GM19351 (cell line): ENCODE data around the gene ADK.

Source experiments
- ATAC-seq: cut with Tn5 transposase; IDR thresholded peaks from one replicate; pipeline ENCODE4 v1.9.1; 2021; ENCODE audit warnings: mild to moderate bottlenecking, moderate library complexity; ENCODE audit not compliant: unreplicated experiment

ADK gene

DNA sequence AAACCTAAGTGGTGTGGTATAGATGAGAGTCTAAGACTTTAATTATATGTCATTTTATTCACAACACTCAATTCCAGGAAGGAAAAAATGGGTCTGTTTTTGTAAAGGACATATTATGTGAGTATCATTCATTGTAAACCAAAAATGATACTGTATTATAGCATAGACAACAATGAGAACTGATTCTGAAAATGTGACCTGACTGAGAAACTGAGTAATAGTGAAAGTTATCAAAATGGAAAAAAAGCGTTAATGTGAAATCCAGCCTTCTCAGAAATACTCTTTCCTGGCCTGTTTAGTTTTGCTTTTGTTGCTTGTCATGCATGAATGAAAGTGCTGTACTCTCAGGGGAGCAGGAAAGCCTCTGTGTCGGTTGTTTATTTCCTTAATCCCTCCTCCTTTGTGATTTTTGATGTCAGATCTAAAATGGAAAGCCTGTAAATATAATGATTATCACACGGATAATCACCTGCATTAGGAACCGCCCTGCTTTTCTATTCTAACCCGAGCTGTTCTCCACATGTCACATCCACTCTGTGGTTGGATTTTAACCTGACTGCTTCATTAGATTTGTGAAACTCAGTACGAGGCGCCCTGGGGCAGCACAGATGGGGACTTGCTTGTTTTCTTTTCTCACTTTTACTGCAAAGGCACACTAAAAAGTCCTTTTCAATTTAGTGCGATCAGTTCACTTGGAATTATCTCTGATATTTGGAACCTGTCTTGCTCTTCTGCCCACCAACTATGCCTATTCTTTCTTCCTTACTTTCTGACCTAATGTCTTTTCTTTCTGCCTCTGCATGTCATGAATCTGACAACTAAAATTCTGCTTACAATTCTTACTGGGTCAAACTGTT is 434.4 kb downstream of the ADK start:
- ATAC-seq = peak; percentile 66

DNA sequence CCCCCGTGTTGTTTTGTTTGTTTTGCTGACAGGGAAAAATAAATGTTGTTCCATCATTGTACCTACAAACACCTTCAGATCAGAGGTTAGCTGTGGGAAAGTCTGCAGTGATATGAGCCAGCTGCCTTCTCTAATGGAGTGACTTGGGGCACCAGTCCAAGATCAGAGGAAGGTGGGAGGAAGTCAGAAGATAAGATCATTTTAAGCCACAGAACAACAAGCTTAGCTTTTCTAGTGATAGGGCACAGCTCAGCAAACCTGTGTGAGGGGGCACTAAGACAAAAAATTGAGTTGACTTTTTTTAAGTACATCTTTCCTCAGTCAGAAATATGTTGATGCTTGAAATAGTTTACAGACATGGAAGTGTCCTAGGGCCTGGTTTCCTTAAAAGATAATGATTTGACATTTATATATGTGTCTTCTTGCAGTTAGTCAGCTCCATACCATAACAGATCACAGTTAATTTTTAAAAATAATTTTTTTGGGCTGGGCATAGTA is 435.1 kb downstream of the ADK start:
- ATAC-seq = no peak

DNA sequence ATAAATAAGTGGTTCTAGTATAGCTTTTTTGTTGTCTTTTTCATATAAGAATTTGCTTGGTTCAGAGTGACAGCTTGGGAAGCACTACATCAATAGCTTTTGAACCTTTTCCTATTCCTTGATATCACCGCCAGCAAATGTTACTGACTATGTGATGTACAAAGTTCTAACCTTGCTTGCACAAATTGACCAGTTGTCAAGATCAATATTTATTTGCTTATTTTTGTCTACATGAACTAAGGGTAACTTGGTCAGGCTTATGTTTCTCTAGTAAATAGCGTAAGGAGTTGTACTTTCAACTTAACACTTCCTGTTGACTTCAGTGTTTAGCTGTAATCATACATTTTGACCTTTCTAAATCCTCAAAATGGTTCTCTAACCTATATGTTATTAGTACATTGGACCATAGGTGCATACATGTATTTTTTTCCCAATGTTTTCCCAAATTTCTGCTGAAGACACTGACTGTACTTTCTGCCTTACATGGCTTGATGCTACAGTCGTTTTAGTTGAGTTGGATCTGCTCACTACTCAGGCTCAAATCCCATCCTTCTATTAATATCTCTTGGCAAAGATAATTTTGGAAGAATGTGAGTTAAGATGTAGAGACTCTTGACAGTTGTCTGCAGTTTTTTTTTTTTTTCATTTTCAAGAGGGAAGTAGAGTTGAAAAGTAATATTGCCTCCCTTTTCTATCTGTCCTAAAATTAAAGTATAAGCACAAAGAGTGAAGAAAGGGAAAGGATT is 436.3 kb downstream of the ADK start:
- no peak for ATAC-seq

DNA sequence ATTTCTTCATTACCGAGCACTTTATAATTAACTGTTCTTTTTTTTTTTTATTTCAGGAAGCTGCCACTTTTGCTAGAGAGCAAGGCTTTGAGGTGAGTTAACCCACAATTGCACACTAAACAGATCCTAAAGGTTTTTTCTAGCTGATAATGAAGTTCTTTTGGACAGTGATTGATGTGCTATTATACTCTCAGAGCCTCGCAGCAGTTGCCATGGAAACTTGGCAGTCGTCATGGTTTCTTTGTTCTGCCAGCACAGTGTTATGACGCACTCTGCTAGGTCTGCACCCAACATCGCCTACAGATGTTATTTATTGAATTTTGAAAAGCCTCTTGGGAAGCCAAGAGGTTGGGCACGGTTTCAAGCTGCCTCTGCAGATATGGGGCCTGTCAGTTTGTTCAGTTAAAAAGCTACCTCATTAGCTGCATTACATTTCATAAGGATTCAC is 438.2 kb downstream of the ADK start:
- peak; percentile 45 for ATAC-seq

DNA sequence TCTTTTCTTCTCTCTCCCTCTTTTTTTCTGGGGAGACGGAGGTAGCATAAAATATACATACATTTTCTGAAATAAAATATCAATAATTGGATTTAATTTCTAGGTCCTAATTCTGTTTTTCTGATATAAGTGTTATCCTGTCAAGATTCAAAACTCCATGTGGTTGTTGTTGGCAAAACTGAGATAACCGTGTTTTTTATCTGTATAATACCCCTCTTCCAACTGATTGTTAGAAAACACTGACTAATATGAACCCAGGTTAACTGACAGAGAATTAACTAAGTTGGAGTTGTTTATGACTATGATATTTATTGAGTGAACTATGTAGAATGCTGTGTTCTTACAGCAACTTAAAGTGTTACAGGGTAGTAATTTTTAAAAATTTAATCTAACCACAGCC is 438.8 kb downstream of the ADK start:
- ATAC-seq = no peak

DNA sequence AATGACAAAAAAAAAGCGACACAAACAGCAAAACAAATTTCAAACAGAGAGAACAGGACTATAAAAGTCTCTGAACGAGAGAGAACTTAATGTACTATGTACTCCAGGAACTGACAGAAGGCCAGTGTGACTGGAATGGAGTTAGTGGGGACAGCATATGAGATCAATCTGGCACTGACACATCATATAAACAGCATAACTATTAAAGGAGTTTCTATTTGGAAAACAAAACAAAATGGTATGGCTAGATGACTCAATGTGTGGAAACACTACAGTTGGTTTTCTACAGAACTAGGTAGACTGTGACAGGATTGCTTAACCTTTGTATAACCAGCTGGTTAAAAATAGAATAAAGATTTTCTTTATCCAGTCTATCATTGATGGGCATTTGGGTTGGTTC is 442.4 kb downstream of the ADK start:
- ATAC-seq = no peak

DNA sequence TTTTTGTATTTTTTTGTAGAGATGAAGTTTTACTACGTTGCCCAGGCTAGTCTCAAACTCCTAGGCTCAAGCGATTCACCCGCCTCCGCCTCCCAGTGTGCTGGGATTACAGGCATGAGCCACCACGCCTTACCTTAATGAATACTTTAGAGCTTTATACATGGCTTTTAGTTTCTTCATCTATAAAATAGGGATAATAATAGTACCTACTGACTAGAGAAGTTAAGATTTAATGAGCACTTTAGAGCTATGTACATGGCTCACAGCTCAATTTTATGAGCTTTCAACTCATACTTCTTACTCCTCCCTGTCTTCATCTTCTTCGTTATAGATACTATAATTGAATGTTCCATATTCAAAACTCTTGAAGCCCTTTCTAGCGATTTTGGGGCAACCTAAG is 445.7 kb downstream of the ADK start:
- ATAC-seq = no peak

DNA sequence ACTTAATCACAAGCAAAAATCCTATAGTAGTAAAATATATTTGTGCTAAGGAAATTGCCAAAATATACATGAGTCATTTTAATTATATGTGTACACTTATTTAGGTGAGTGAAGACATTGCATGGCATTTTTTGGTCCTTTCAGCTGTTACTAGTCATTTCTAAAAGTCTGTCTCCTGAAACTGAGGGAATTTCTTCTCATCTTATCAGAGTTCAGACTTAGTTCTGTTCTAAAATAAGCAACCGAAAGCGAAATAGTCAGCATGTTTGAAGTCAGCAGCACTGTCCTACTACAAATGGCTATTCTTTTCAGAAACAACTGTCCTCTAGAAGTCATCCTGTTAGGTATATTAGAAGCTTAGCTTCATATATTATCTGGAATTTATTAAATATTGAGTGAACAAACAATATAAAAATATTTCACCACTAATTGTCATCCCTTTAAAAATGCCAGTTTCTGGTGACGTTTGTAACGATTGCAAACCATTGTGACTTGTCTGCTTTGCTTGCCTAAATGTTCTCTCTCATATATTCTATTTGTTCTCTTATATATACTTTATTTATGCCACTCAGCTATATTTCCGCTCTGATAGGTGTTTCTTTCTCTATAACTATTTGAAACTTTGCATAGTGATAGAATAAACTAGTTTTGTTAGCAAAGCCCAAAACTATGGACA is 448.0 kb downstream of the ADK start:
- peak; percentile 90 for ATAC-seq

DNA sequence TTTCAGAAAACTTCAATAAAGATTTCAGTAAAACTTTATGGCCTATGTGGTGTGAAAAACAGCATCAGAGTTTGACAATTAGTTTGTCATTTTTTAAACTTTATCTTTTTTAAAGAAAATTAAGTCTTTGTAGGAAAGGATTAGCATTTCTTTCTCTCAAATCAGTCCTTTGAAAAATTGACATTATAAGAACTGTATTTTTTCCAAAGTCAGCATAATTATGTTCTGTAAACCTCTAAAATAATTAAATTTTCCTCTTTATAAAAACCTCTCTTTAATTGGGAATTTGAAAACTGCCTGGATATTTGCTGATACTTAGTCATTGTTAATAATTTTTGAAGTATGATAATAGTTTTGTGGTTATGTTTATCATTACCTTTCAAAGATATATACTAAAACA is 448.7 kb downstream of the ADK start:
- ATAC-seq = no peak

DNA sequence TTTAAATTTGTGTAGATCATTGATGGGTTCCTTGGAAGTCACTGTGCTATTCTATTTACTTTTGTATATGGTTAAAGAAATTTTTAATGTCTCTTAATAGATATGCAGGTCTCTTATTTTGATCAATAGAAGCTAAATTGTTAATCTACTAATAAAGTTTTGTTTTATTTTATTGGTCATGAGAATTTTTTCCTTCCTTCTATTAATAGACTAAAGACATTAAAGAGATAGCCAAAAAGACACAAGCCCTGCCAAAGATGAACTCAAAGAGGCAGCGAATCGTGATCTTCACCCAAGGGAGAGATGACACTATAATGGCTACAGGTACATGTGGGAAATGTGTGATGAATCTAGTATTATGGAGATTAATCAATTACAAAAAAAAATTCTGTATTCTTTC is 449.1 kb downstream of the ADK start:
- ATAC-seq = no peak

DNA sequence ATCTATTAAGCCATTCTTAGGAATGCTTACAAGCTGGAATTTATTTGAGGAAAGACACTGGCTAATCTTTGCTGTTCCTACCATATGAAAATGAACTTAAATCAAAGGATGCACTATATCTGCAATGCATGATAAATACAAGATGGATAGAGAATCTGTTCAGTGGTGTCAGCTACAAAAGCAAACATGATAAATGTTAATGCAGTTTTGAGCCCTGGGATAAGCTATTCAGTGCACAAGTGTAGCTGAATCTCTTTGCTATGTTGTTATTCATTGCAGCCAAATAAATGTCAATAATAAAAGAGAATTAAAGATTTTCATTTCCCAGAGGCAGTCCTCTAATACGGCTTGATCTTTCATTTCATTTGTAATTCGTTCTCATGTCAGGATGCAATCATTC is 451.6 kb downstream of the ADK start:
- ATAC-seq = no peak

DNA sequence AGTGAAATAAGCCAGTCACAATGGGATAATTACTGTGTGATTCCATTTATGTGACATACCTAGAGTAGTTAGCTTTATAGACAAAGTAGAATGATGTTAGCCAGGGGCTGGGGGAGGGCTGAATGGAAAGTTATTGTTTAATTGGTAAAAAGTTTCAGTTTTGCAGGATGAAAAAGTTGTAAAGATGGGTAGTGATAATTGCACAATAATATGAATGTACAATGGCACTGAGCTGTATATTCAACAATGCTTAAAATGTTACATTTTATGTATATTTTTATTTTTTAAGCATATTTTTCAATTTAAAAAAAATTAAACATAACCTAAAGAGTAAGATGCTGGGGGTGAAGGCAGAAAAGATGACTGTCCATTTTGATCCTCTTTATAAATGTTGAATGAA is 459.3 kb downstream of the ADK start:
- ATAC-seq = no peak

DNA sequence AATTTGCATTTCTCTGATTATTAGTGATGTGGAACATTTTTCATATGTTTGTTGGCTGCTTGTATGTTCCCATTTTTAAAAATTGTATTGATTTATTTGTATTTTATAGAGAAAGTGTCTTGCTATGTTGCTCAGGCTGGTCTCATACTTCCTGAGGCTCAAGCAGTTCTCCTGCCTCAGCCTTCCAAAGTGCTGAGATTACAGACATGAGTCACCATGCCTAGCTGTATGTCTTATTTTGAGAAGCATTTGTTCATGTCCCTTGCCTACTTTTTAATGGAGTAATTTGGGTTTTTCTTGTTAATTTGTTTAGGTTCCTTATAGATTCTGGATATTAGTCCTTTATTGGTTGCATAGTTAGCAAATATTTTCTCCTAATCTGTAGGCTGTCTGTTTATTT is 461.2 kb downstream of the ADK start:
- ATAC-seq = no peak

DNA sequence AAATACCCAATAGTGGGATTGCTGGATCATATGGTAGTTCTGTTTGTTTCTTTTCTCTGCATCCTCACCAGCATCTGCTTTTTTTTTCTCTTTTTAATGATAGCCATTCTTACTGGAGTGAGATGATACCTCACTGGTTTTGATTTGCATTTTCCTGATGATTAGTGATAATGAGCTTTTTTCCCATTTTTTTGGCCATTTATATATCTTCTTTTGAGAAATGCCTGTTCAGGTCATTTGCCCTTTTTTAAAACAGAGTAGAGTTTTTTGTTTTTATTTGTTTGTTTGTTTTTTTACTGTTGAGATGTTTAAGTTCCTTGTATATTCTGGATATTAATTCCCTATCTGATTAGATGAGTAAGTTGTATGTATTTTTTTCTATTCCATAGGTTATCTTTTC is 469.6 kb downstream of the ADK start:
- no peak for ATAC-seq

DNA sequence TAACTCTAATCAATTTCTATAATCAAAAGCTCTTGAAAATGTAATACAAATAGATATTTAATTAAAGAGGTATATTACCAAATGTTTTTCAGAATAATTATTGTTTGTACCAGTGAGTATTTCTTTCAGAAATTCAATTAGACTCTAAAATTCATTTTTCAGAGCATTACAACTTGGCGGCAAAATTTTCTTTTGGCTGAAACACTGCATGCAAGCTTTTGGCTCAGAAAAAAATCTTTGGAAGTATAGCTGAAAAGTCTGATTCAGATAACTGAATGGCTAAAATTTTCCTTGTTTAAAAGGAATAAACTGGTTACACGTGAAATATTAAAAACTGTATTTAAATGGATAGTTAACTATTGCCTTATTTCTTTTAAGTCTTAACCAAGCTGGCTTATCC is 472.8 kb downstream of the ADK start:
- ATAC-seq = no peak

DNA sequence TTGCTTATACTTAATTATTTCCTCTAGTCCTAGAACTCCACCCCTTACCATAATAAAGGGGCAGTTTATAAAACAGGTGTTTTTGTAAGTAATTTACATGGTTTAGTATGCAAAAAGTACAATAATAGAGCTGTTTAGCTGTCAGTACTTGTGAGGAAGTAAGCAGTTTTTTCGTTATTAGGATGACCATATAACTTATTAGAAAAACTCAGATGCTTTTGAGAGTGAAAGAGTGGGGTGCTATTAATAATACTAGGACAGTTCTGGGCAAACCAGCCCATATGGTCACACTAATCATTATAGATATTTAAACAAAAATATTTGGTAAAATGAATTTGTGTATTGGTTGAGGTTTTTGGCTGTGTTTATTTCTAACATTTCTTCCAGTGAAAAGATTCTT is 473.5 kb downstream of the ADK start:
- no peak for ATAC-seq

DNA sequence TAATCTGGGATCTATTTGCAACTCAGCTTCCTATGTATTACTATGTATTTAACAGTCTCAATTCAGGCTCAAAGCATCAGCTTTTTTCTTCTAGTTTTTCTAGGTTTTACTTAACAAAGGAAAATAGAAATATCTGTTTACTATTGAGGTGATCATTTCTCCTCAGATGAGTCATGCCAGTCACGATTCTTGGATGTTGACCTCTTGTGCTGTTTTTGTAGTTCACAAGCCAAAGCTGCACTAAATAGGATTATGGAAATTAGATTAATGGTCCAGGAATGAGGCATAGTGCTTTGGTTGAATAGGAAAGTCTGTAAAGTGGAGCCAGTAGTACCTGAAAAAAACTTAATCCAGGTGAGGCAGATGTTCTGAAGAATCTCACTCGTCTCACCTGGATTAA is 477.1 kb downstream of the ADK start:
- ATAC-seq = no peak

DNA sequence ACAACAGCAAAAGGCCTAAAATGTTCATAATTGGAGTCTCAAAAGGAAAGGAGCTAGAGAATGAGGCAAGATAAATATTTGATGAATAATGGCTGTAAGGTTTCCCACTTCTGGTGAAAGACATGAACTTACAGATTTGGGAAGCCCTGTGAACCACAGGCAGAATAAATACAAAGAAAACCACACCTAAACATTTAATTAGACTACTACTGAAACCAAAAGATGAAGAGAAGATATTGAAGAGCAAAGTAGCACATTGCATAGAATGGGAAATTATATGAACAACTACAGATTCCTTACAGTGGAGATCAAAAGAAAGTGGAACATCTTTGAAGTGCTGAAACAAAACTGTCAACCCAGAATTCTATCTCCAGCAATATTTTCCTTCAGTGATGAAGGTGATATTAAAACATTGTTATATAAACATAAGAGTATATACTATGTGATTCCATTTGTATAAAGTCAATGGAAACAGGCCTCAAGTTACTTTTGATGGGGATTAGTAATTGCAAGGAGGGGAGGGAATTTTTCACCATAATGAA is 484.0 kb downstream of the ADK start:
- ATAC-seq = no peak

DNA sequence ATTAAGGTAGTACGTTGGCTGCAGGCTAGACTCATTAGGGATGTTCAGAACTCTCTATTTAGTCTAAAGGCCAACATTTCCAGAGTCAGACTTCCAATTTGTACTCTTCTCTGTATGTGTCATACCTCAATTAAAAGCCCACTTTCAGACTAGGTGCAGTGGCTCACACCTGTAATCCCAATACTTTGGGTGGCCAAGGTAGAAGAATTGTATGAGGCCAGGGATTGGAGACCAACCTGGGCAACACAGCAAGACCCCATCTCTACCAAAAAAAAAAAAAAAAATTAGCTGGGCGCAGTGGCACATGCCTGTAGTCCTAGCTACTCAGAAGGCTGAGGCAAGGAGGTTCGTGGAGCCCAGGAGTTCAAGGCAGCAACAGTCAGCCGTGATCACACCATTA is 484.6 kb downstream of the ADK start:
- no peak for ATAC-seq

DNA sequence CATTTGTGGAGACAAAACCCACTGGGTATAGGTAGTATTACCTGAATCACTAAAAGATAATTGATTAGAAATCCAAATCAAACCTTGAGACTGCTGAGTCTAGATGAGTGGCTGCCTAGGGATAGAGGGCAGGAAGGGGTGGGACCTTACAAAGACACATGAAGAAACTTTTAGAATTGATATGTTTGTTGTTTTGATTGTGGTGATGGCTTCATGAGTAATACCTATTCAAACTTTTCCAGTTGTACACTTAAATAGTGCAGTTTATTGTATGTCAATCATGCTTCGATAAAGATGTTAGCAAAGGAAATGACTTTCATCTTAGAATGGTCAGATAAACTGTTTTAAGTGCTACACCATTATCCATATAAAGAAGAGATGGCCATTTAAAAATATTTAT is 486.7 kb downstream of the ADK start:
- ATAC-seq = no peak

DNA sequence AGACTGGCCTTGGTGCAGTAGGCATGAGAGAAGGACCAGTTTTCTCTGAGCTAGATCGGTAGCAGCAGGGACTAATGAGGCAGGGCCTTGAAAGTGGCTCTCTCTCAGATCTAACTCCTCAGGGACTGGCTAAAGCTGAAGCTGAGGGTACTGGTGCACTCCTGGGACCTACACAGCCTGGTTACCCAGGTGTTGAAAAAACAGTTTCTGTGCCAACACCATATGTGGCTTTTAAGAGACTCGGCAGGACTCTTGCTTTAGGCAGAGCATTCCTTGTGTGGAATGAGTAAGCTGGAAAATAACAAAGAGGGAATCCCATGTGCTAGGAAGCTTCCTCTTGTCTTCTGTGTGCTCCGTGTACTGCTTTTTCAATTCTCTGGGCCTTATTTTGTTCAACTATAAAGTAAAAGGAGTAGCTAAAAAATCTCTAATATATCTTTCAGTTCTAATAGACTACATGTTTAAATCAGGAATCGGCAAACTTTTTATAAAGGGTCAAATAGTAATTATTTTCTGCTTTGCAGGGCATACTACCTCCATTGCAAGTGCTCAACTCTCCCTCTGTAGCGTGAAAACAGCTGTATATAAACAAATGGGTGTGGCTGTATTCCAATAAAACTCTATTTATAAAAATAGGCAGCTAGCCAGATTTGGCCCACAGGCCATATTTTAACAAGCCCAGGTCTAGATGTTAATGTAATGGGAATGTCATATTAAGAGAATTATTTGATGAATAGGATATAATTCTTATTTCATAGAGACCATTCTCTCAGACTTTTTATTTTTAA is 489.3 kb downstream of the ADK start:
- no peak for ATAC-seq
